Measurements from ENCODE around the gene TGFB1I1. TPM values are rescaled to one million over a fixed set of nuclear protein-coding genes. Genes with fewer than 3 reads are reported as not detected.

The TGFB1I1 gene
- total RNA-seq, 1 experiment from 2014 or later: 4.3 TPM

DNA sequence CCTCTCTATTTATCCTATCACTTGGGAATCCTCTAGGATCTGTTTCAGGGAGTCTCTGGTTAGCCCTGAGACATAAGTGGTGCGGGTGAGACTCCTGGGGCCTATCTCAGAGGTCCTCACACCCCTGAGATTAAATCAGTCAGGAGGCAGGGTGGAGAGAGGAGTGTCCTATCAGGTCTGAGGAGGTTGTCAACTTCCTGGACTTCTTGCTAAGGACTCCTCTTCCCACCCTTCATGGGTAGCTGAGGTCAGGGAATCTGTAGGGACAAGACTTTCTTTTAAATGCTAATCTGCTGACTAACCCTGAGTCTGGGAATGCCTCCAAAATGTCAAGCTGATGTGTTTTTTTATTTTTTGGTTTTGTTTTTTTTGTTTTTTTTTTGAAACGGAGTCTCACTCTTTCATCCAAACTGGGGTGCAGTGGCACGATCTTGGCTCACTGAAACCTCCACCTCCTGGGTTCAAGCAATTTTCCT lies 19.3 kb upstream of the TGFB1I1 start (continued):
- TF ChIP-seq RELA (CRISPR knock-in tag; IDR thresholded peaks at IDR 0.05; ENCODE audit: borderline replicate concordance) (no peak), NR2C2 (CRISPR knock-in tag; IDR thresholded peaks at IDR 0.05) (no peak), ATF1 (CRISPR knock-in tag; IDR thresholded peaks at IDR 0.05) (no peak), E2F1 (CRISPR knock-in tag; IDR thresholded peaks at IDR 0.05) (no peak)

DNA sequence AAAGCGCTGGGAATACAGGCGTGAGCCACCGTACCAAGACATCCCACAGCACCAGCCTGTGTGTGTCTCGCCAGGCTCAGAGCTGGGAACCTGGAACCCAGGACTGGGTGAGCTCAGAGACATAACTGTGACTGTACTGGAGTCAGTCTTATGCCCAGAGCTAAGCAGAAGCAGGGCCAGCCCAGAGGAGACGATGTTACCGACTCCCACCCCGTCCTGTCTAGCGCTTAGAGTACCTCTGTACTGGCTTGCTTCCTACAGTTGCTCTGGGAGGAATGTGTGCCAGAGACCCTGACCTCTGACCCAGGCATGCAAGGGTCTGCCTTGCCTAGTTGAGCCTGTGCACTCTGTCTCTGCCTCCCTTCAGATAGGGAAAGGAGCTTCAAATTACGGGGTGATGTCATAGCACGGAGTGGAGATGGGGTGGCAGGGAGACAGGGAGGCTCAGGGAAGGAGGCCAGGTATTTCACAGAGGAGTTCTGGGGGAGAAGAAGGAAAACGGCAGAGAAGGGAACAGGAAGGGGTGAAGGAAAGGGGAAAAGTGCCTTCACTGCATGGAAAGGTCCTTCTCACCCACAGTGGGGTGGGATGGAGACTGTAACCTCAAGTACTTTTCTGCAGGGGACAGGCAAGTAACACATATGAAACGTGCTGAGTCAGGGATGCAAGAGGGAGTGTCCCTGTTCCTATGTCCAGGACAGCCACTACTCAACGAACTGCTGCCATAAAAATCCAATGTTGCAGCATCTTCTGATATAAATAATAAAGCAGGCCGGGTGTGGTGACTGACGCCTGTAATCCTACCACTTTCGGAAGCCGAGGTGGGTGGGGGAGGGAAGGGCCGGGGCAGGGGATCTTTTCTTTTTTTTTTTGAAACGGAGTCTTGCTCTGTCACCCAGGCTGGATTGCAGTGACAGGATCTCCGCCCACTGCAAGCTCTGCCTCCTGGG lies 18.4 kb upstream of the TGFB1I1 start:
- ChIA-PET POLR2A (interaction anchor here (1.1 to 1.5 kb wide), 3 partner anchors 24 to 420 kb away, joined by 3 to 5 read pairs (median 4); partner anchors contain the start of genes PRSS8 and ZNF267), CTCF (interaction anchor here (0.7 to 12.2 kb wide), 8 partner anchors 10 to 469 kb away, joined by 3 to 221 read pairs (median 4); partner anchors contain the start of genes HSD3B7, SLC5A2, TGFB1I1 and ZNF843)
- Mint-ChIP-seq H3K4me3 (peak overlapping the region; percentile 37), H3K27ac (peak overlapping the region; percentile 84), H3K9me3 (no peaks in the 10 kb centered on the region), H3K27me3 (ENCODE audit: low read depth) (no peaks in the 10 kb centered on the region), H3K4me1 (peaks cover 51% of the 10 kb centered on the region), H3K36me3 (no peaks in the 10 kb centered on the region)
- DNase-seq (ENCODE audit: low spot score) (no peak), ATAC-seq (peak; percentile 21)
- TF ChIP-seq, protein P1, sequence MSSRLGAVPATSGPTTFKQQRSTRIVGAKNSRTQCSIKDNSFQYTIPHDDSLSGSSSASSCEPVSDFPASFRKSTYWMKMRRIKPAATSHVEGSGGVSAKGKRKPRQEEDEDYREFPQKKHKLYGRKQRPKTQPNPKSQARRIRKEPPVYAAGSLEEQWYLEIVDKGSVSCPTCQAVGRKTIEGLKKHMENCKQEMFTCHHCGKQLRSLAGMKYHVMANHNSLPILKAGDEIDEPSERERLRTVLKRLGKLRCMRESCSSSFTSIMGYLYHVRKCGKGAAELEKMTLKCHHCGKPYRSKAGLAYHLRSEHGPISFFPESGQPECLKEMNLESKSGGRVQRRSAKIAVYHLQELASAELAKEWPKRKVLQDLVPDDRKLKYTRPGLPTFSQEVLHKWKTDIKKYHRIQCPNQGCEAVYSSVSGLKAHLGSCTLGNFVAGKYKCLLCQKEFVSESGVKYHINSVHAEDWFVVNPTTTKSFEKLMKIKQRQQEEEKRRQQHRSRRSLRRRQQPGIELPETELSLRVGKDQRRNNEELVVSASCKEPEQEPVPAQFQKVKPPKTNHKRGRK (CRISPR knock-in tag; IDR thresholded peaks at IDR 0.05; ENCODE audit: borderline replicate concordance): no peak
- peak; percentile 28; the same call in 1 of the 2 replicates for TF ChIP-seq GABPB1 (CRISPR knock-in tag; IDR thresholded peaks at IDR 0.05)
- no peak for TF ChIP-seq ZNF317 (CRISPR knock-in tag; IDR thresholded peaks at IDR 0.05; ENCODE audit: borderline replicate concordance, low read depth)
- no peak for TF ChIP-seq PRRX2 (CRISPR knock-in tag; IDR thresholded peaks at IDR 0.05)
- TF ChIP-seq NR3C1 (CRISPR knock-in tag; conservative IDR thresholded peaks at IDR 0.05; ENCODE audit: low read depth): no peak
- TF ChIP-seq ZNF263 (CRISPR knock-in tag; IDR thresholded peaks at IDR 0.05; ENCODE audit: low read depth): no peak
- TF ChIP-seq, protein P2, sequence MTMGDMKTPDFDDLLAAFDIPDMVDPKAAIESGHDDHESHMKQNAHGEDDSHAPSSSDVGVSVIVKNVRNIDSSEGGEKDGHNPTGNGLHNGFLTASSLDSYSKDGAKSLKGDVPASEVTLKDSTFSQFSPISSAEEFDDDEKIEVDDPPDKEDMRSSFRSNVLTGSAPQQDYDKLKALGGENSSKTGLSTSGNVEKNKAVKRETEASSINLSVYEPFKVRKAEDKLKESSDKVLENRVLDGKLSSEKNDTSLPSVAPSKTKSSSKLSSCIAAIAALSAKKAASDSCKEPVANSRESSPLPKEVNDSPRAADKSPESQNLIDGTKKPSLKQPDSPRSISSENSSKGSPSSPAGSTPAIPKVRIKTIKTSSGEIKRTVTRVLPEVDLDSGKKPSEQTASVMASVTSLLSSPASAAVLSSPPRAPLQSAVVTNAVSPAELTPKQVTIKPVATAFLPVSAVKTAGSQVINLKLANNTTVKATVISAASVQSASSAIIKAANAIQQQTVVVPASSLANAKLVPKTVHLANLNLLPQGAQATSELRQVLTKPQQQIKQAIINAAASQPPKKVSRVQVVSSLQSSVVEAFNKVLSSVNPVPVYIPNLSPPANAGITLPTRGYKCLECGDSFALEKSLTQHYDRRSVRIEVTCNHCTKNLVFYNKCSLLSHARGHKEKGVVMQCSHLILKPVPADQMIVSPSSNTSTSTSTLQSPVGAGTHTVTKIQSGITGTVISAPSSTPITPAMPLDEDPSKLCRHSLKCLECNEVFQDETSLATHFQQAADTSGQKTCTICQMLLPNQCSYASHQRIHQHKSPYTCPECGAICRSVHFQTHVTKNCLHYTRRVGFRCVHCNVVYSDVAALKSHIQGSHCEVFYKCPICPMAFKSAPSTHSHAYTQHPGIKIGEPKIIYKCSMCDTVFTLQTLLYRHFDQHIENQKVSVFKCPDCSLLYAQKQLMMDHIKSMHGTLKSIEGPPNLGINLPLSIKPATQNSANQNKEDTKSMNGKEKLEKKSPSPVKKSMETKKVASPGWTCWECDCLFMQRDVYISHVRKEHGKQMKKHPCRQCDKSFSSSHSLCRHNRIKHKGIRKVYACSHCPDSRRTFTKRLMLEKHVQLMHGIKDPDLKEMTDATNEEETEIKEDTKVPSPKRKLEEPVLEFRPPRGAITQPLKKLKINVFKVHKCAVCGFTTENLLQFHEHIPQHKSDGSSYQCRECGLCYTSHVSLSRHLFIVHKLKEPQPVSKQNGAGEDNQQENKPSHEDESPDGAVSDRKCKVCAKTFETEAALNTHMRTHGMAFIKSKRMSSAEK (CRISPR knock-in tag; IDR thresholded peaks at IDR 0.05; ENCODE audit: borderline replicate concordance): no peak
- TF ChIP-seq OVOL2 (CRISPR knock-in tag; IDR thresholded peaks at IDR 0.05; ENCODE audit: borderline replicate concordance): no peak
- TF ChIP-seq ZNF281 (CRISPR knock-in tag; IDR thresholded peaks at IDR 0.05): no peak
- TF ChIP-seq, protein P3, sequence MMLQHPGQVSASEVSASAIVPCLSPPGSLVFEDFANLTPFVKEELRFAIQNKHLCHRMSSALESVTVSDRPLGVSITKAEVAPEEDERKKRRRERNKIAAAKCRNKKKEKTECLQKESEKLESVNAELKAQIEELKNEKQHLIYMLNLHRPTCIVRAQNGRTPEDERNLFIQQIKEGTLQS (CRISPR knock-in tag; conservative IDR thresholded peaks at IDR 0.05): no peak
- TF ChIP-seq MLX (CRISPR knock-in tag; IDR thresholded peaks at IDR 0.05): no peak
- TF ChIP-seq JUN (CRISPR knock-in tag; IDR thresholded peaks at IDR 0.05): 0 out of 2 replicates have a peak, but pooled peaks have one; percentile 21
- no peak for TF ChIP-seq CREB1 (CRISPR knock-in tag; IDR thresholded peaks at IDR 0.05)
- TF ChIP-seq SMAD4 (CRISPR knock-in tag; IDR thresholded peaks at IDR 0.05): no peak
- TF ChIP-seq, protein P4, sequence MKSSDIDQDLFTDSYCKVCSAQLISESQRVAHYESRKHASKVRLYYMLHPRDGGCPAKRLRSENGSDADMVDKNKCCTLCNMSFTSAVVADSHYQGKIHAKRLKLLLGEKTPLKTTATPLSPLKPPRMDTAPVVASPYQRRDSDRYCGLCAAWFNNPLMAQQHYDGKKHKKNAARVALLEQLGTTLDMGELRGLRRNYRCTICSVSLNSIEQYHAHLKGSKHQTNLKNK (CRISPR knock-in tag; IDR thresholded peaks at IDR 0.05): no peak
- TF ChIP-seq RELA (CRISPR knock-in tag; IDR thresholded peaks at IDR 0.05; ENCODE audit: borderline replicate concordance): no peak

All from WTC11 (cell line).